Prostate gland (tissue), 2 donors: ENCODE measurements around the gene RAB7A. TPM values are rescaled to one million over a fixed set of nuclear protein-coding genes. Genes with fewer than 3 reads are reported as not detected.

Source experiments
- DNase-seq: peaks from one replicate; pipeline ENCODE4 v3.0.0-alpha.2; 2019; ENCODE audit warnings: low spot score
- H3K27ac ChIP-seq, 2 donors: fragments of 200-600 bp; sonication (generic); 2 replicates each; pipeline ENCODE4 v1.5.1; 2017 to 2019
- H3K27me3 ChIP-seq: fragments of 200-600 bp; sonication (generic); replicated peaks from 2 replicates; pipeline ENCODE4 v1.5.1; 2019; ENCODE audit not compliant: insufficient read depth
- H3K36me3 ChIP-seq, 2 donors: fragments of 200-600 bp; sonication (generic); 1 replicate in 1 of 2; 2 replicates in 1 of 2; pipeline versions ENCODE4 v1.5.1 to v1.8.1; 2017 to 2019
- H3K4me1 ChIP-seq: fragments of 200-600 bp; sonication (generic); replicated peaks from 2 replicates; pipeline ENCODE4 v1.5.1; 2019
- H3K4me3 ChIP-seq, 2 donors: fragments of 200-600 bp; sonication (generic); 2 replicates each; pipeline ENCODE4 v1.5.1; 2017 to 2019
- H3K9me3 ChIP-seq: fragments of 200-600 bp; sonication (generic); 2 replicates; pipeline ENCODE4 v1.5.1; 2017
- CTCF ChIP-seq, 4 experiments: fragments of 200-600 bp in 2 of 4; fragments of 450-650 bp in 2 of 4; sonication (generic) in 2 of 4; IDR thresholded peaks; 1 replicate in 3 of 4; 2 replicates in 1 of 4; pipeline ENCODE4 v1.5.1; 2016 to 2019; ENCODE audit warnings: antibody characterized with exemption in 4 of 4, mild to moderate bottlenecking in 2 of 4, moderate library complexity in 2 of 4
- POLR2A ChIP-seq: fragments of 450-650 bp; IDR thresholded peaks from one replicate; pipeline ENCODE4 v1.6.1; 2016; ENCODE audit warnings: antibody characterized with exemption, mild to moderate bottlenecking
- POLR2AphosphoS5 ChIP-seq: sonication (generic); formaldehyde crosslinking; IDR thresholded peaks from one replicate; pipeline ENCODE4 v1.6.1; 2017; ENCODE audit warnings: antibody characterized with exemption
- WGBS: methylation state at CpG from one replicate; pipeline ENCODE4 v1.1.5; 2018; 5-methylcytosine and 5-hydroxymethylcytosine counted together
- intact Hi-C: fragments of 100-400 bp; cut with DNase I; formaldehyde crosslinking; loops from one replicate; pipeline ENCODE4 v1.14.2; 2022
- total RNA-seq, 2 donors: library from RNA; depleted of rRNA; stranded (reverse); fragments of >200 nt; gene quantifications; one replicate each; pipeline ENCODE4 v1.1.0, GENCODE V29; 2016

The RAB7A gene
- total RNA-seq, 2 donors from 2014 or later: 88.2 to 125 TPM

DNA sequence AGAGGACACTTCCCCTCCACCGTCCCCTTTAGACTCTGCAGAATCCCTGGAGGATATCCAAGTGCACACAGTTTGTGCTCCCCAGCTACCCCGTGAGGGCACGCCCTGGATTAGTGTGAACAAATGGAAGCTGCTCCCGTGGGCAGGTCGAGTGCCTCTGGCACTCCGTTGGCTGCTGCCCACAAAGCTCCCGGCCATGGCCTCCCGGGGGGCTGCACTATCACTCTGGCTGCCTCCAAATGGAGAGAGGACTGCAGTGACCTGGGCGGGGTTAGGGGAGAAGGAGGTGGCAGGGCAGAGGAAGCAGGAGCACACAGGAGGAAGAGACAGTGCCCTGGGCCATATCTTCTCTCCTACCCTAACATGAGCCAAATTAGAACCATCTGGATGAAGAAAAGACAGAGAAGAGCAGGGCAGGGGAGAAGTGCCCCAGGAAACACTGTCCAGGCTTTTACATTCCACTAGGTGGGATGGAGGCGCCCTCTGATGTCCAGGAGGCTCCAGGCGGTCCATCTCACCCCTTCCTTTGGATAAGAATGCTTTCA is 124.0 kb downstream of the RAB7A start:
- TF ChIP-seq POLR2A: no peak
- TF ChIP-seq POLR2AphosphoS5: no peak
- TF ChIP-seq CTCF (IDR thresholded peaks at IDR 0.05): no peak
- Histone ChIP-seq H3K4me3 (no peak overlapping the region), H3K36me3 (no peaks in the 10 kb centered on the region), H3K9me3 (no peaks in the 10 kb centered on the region), H3K27me3 (no peaks in the 10 kb centered on the region), H3K27ac (no peak overlapping the region), H3K4me1 (no peaks in the 10 kb centered on the region)
- intact Hi-C loops: loop anchor here (5.0 kb wide), 2 partner anchors 168 to 233 kb away; no protein-coding TSS in a partner anchor
- no peak for DNase-seq
- WGBS: 59% methylated on average over 11 of the region's 11 CpGs

- 93% methylated on average over 9 of the region's 9 CpGs for WGBS
- no peak overlapping the region for H3K4me3 ChIP-seq
- no peaks in the 10 kb centered on the region for H3K9me3 ChIP-seq
- TF ChIP-seq CTCF (IDR thresholded peaks at IDR 0.05): no peak
- TF ChIP-seq POLR2AphosphoS5: no peak
- no peak for TF ChIP-seq POLR2A
- no peaks in the 10 kb centered on the region for H3K36me3 ChIP-seq
- intact Hi-C loops: no loop called here
- DNase-seq: no peak
- no peaks in the 10 kb centered on the region for H3K27me3 ChIP-seq
- no peaks in the 10 kb centered on the region for H3K4me1 ChIP-seq
- no peak overlapping the region for H3K27ac ChIP-seq
Measured at GRCh38 chr3:128850544-128850943, 124.6 kb downstream of the RAB7A start.

- WGBS: 56% methylated on average over 4 of the region's 4 CpGs
- Histone ChIP-seq H3K27ac (no peak overlapping the region), H3K36me3 (no peaks in the 10 kb centered on the region), H3K9me3 (no peaks in the 10 kb centered on the region), H3K4me1 (no peaks in the 10 kb centered on the region), H3K4me3 (no peak overlapping the region), H3K27me3 (no peaks in the 10 kb centered on the region)
- TF ChIP-seq POLR2A (no peak), CTCF (IDR thresholded peaks at IDR 0.05) (no peak), POLR2AphosphoS5 (no peak)
- DNase-seq: no peak
- intact Hi-C loops: no loop called here
Measured at GRCh38 chr3:128851601-128852000, 125.6 kb downstream of the RAB7A start.

- no peak overlapping the region for H3K27ac ChIP-seq
- intact Hi-C loops: no loop called here
- H3K4me3 ChIP-seq: no peak overlapping the region
- no peaks in the 10 kb centered on the region for H3K4me1 ChIP-seq
- no peaks in the 10 kb centered on the region for H3K9me3 ChIP-seq
- TF ChIP-seq POLR2A: no peak
- TF ChIP-seq CTCF (IDR thresholded peaks at IDR 0.05): no peak
- TF ChIP-seq POLR2AphosphoS5: no peak
- 96% methylated on average over 5 of the region's 5 CpGs for WGBS
- no peaks in the 10 kb centered on the region for H3K27me3 ChIP-seq
- no peak for DNase-seq
- H3K36me3 ChIP-seq: no peaks in the 10 kb centered on the region
Measured at GRCh38 chr3:128853826-128854225, 127.8 kb downstream of the RAB7A start.

DNA sequence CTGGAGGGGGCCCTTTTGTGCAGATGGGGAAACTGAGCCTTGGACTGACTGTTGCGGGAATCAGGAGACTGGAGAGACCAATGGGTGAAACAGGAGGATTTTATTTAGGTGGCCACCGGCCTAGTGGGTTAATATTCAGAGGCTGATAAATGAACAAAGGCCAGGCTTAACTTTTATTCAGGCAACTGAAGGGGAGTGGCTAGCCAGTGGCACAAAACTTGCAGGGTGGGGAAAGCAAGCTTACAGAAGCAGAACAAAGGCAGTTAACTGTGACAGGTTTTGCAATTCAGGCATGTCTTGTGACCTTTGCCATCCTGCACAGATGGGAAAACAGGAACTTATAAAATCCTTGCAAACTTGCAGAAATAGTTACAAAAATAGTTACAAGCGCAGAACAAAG is 128.5 kb downstream of the RAB7A start:
- H3K4me3 ChIP-seq: no peak overlapping the region
- H3K4me1 ChIP-seq: no peaks in the 10 kb centered on the region
- no peak overlapping the region for H3K27ac ChIP-seq
- no peaks in the 10 kb centered on the region for H3K36me3 ChIP-seq
- no peaks in the 10 kb centered on the region for H3K9me3 ChIP-seq
- DNase-seq: no peak
- no peak for TF ChIP-seq POLR2AphosphoS5
- TF ChIP-seq POLR2A: no peak
- TF ChIP-seq CTCF (IDR thresholded peaks at IDR 0.05): no peak
- no peaks in the 10 kb centered on the region for H3K27me3 ChIP-seq
- intact Hi-C loops: no loop called here
- WGBS: 95% methylated on average over 3 of the region's 3 CpGs
